ENCODE data around the gene IFT43.

IFT43 gene

GRCh38 chr14:75985618-75986438, at the start of gene IFT43:
TSS of gene IFT43 (plus strand) at chr14:75985763. CDS start at chr14:75985787, 24 bp downstream.
- in situ Hi-C loops (cut with HindIII; ENCODE audit: low sequenced_read_pairs), result no loop called here

DNA sequence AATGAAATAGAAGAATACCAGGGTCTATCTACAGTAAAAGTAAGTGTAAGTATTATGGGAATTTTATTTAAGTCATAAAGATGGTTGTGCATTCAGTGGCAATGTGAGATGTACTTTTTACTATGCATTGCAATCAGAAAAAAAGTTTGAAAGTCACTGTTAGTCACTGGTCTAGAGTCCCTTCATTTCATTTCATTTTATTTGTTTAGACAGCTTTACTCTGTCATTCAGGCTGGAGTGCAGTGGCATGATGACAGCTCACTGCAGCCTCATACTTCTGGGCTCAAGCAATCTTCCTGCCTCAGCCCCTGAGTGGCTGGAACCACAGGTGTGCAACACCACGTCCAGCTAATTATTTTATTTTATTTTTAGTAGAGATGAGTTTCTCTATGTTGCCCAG, 46.4 kb upstream of the IFT43 start:
- in situ Hi-C loops (cut with HindIII; ENCODE audit: low sequenced_read_pairs), result no loop called here

DNA sequence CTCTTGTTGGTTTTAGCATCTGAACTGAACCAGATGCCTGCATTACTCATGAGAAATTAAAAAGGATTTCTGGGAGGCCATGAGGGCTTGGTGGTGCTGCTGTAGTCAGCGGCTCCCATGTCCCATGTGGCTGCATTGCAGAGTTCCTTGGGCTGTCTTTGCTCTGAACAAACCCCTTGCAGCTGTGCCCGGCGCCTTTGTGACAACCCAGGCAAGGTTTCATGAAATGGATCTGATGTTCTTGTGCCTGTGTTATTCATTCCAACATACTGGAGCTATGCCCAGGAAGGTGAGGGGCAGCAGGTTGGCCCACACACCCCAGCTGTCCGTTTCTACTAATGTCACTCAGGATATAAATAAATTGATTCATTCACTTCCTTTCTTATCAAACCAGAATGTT, 44.5 kb upstream of the IFT43 start:
- in situ Hi-C loops (cut with HindIII; ENCODE audit: low sequenced_read_pairs), result no loop called here

DNA sequence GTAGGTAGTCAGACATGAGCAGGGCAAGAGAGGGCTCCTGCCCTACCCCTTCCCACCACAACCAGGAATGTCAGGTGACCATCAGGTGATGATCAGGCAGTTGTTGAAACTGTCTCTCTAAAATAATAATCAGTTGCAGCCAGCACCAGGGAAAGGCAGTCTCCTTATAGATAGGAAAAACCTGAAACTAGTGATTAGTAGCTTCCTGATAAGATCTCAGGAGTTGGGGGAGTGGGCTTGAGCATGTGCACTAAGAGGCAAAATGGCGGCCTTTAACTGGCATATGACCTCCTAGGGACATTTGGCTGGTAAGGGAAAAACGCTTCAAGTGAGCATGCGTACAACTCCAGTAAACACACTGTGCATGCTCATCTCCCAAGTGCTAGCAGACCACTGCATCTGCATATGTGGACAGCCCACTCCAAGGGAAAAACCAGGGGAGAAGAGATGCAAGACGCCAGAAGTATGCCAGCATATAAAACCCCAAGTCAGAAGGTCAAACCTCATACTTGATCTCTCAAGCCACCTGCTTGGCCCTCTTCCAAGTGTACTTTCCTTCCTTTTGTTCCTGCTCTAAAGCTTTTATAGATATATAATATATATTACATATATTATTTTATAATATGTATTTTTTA, 40.8 kb upstream of the IFT43 start:
- in situ Hi-C loops (cut with HindIII; ENCODE audit: low sequenced_read_pairs), result no loop called here

DNA sequence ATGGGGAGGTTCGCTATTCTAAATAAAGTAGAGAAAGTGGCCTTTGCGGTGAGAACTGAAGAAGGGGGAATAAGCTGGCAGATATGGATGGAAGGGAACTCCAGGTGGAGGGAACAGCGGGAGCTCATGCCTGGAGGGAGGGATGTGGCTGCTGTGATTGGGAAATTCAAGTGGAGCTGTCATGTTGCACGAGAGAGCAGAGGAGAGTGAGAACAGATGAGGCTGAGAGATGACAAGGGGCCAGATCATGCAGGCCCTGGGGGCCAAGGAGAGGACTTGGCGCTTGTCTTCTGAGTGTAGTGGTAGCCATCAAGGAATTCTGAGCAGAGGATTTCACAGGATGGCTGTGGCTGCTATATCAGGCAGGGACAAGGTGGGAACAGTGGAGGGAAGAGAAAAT, 38.8 kb upstream of the IFT43 start:
- in situ Hi-C loops (cut with HindIII; ENCODE audit: low sequenced_read_pairs), result no loop called here

DNA sequence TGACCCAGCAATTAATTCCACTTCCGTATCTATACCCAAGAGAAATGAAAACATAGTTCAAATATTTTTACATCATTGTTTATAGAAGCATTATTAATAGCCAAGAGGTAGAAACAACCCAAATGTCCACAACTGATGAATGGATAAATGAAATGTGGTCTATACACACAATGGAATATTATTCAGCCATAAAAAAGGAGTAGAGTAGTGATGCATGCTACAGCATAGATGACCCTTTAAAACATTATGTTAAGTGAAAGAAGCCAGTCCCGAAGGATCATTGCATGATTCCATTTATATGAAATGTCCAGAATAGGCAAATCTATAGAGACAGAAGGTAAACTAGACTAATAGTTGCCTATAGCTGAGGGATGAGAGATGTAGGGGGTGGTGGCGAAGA, 33.1 kb upstream of the IFT43 start:
- in situ Hi-C loops (cut with HindIII; ENCODE audit: low sequenced_read_pairs), result no loop called here

GRCh38 chr14:75959031-75959430, 26.5 kb upstream of the IFT43 start:
- in situ Hi-C loops (cut with HindIII; ENCODE audit: low sequenced_read_pairs), result no loop called here

- in situ Hi-C loops (cut with HindIII; ENCODE audit: low sequenced_read_pairs), result no loop called here
These were observed 25.3 kb upstream of the IFT43 start for GRCh38 chr14:75960231-75960630.

GRCh38 chr14:75961662-75962061, 23.9 kb upstream of the IFT43 start:
- in situ Hi-C loops (cut with HindIII; ENCODE audit: low sequenced_read_pairs), result no loop called here

- in situ Hi-C loops (cut with HindIII; ENCODE audit: low sequenced_read_pairs), result no loop called here
These were observed 17.7 kb upstream of the IFT43 start for GRCh38 chr14:75967866-75968265.

GRCh38 chr14:75968456-75968855, 17.1 kb upstream of the IFT43 start:
- in situ Hi-C loops (cut with HindIII; ENCODE audit: low sequenced_read_pairs), result no loop called here

GRCh38 chr14:75969126-75969525, 16.4 kb upstream of the IFT43 start:
- in situ Hi-C loops (cut with HindIII; ENCODE audit: low sequenced_read_pairs), result no loop called here

DNA sequence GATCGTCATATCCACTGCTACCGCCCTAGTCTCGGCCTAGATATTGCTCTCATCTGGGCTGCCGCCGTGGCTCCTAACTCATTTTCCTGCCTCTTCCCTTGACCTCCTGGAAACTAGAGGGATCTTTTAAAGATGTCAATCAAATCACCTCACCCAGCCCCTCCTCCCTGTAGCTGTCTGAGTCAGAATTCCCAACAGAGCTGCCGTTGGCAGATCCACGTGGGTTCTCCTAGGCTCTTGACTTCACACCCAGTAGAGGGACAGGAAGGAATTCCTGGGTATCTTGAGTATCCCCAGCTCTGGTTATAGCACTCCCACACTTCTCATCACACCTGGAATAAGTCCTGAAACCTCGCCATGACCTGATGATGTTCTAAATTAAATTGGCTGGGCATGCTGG, 15.7 kb upstream of the IFT43 start:
- in situ Hi-C loops (cut with HindIII; ENCODE audit: low sequenced_read_pairs), result no loop called here

GRCh38 chr14:75970989-75971388, 14.6 kb upstream of the IFT43 start:
- in situ Hi-C loops (cut with HindIII; ENCODE audit: low sequenced_read_pairs), result no loop called here

- in situ Hi-C loops (cut with HindIII; ENCODE audit: low sequenced_read_pairs), result no loop called here
These were observed 14.1 kb upstream of the IFT43 start for GRCh38 chr14:75971509-75971908.

- in situ Hi-C loops (cut with HindIII; ENCODE audit: low sequenced_read_pairs), result no loop called here
These were observed 12.7 kb upstream of the IFT43 start for GRCh38 chr14:75972801-75973421.

- in situ Hi-C loops (cut with HindIII; ENCODE audit: low sequenced_read_pairs), result no loop called here
These were observed 8.6 kb upstream of the IFT43 start for GRCh38 chr14:75976826-75977581.

- in situ Hi-C loops (cut with HindIII; ENCODE audit: low sequenced_read_pairs), result no loop called here
These were observed 8.0 kb upstream of the IFT43 start for GRCh38 chr14:75977582-75977943.

DNA sequence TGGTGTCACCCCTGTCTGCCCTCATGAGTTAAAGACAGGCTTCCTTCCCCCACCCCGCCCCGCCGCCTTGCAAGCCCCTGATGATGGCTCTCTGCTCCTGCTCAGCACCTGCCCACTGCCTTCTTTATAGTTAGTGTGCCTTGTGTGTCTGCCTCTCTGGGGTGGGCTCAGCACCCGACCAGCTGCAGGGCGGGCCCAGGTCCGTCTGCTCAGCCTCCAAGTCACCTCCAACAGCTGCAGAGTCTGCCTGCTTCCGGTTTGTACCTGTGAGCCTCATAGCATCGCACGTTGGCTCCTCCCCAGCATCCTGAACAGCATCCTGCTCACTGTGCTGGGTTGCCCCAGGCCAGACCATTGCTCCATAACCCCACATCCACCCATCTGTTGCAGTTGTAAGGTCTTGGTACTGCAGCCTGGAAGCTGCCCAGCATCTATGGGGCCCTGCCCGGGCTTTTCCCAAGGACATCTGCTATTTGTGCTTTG, 7.3 kb upstream of the IFT43 start:
- in situ Hi-C loops (cut with HindIII; ENCODE audit: low sequenced_read_pairs), result no loop called here

DNA sequence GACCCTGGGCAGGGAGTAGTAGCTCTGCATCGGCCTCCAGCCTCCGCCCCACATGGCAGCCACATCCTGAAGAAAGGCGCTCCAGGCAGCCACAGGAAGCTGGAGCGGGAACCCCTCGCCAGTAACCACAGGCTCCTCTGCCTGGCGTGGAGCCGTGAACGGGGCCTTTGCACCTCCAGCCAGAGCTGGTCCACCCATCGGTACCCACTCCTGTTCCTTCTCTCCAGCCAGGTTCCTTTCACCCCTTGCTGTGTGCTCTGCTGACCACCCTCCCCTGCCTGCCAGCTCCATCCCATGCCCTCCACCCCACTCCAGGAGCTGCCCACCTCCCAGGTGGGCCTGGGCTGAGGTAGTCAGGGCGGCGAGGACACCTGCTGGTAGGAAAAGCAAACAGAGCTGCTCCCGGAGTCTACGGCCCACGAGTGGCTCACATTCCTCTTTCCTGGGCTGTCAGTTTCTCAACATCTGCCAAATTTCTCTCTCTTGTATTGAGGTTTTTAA, 6.4 kb upstream of the IFT43 start:
- in situ Hi-C loops (cut with HindIII; ENCODE audit: low sequenced_read_pairs), result no loop called here
